H1 (cell line): ENCODE results near the gene WDR31. TPM values are rescaled to one million over a fixed set of nuclear protein-coding genes. Genes with fewer than 3 reads are reported as not detected.

Experiments used
- CTCF ChIA-PET: fragments of 300-600 bp; sonication (Branson Sonifier 250); formaldehyde crosslinking; loops from one replicate; lab custom pipeline; 2021; ENCODE audit not compliant: partially characterized antibody; lab: Charles Lee
- POLR2A ChIA-PET: fragments of 300-600 bp; sonication (Branson Sonifier 250); formaldehyde crosslinking; loops from one replicate; lab custom pipeline; 2021; ENCODE audit warnings: inconsistent platforms; ENCODE audit not compliant: partially characterized antibody; lab: Charles Lee
- DNase-seq, 2 experiments: peaks; one replicate each; pipeline versions ENCODE4 v3.0.0 to v3.0.0-alpha.2; 2010 to 2022; ENCODE audit warnings: low spot score in 2 of 2, low read depth in 1 of 2, mixed read lengths in 1 of 2
- FAIRE-seq: peaks from 2 replicates; lab custom pipeline; 2011; peaks lifted over from hg19 to GRCh38; lab: Jason Lieb, UNC
- H2AFZ ChIP-seq: 2 replicates; pipeline ENCODE4 v1.8.1; 2012; ENCODE audit warnings: low read length, inconsistent platforms
- H2AK5ac ChIP-seq: 2 replicates; pipeline ENCODE4 v1.6.1; 2013; ENCODE audit warnings: low read depth, low read length
- H2BK120ac ChIP-seq: replicated peaks from 2 replicates; pipeline ENCODE3; 2013; ENCODE audit warnings: low read depth, low read length, inconsistent platforms
- H2BK12ac ChIP-seq: 2 replicates; pipeline ENCODE4 v1.6.1; 2013; ENCODE audit warnings: low read depth, low read length
- H2BK15ac ChIP-seq: 2 replicates; pipeline ENCODE4 v1.6.1; 2013; ENCODE audit warnings: low read length
- H2BK20ac ChIP-seq: 2 replicates; pipeline ENCODE4 v1.6.1; 2013; ENCODE audit warnings: low read length
- H2BK5ac ChIP-seq: 2 replicates; pipeline ENCODE4 v1.6.1; 2013; ENCODE audit warnings: low read depth, low read length
- H3K14ac ChIP-seq: 2 replicates; pipeline ENCODE4 v1.6.1; 2013; ENCODE audit warnings: inconsistent platforms; ENCODE audit not compliant: insufficient read length
- H3K18ac ChIP-seq: 2 replicates; pipeline ENCODE4 v1.6.1; 2013; ENCODE audit warnings: low read length; ENCODE audit errors: extremely low read depth
- H3K23ac ChIP-seq: 2 replicates; pipeline ENCODE4 v1.6.1; 2013; ENCODE audit warnings: inconsistent platforms; ENCODE audit not compliant: insufficient read length
- H3K23me2 ChIP-seq: 2 replicates; pipeline ENCODE4 v1.6.1; 2013; ENCODE audit warnings: low read depth, low read length
- H3K27ac ChIP-seq: 2 replicates; pipeline ENCODE4 v1.6.1; 2011; ENCODE audit warnings: low read depth, low read length, inconsistent platforms
- H3K27me3 ChIP-seq, 4 experiments: replicated peaks in 1 of 4; 1 replicate in 1 of 4; 2 replicates in 3 of 4; pipeline versions ENCODE4 v1.6.1 to v1.8.1; 2011 to 2013; ENCODE audit warnings: low read length in 3 of 4, mild to moderate bottlenecking in 3 of 4, inconsistent platforms in 2 of 4, mixed read lengths in 2 of 4, moderate library complexity in 1 of 4; ENCODE audit not compliant: control insufficient read depth in 3 of 4, insufficient read depth in 3 of 4; ENCODE audit errors: extremely low read depth in 1 of 4
- H3K36me3 ChIP-seq, 4 experiments: 2 replicates each; pipeline versions ENCODE4 v1.6.1 to v1.8.1; 2011 to 2013; ENCODE audit warnings: mild to moderate bottlenecking in 4 of 4, low read length in 3 of 4, moderate library complexity in 2 of 4, control low read depth in 1 of 4, inconsistent platforms in 1 of 4; ENCODE audit not compliant: insufficient read depth in 4 of 4, control insufficient read depth in 2 of 4
- H3K4ac ChIP-seq: replicated peaks from 2 replicates; pipeline ENCODE3; 2013; ENCODE audit warnings: low read length, low read depth, mixed read lengths, inconsistent platforms; ENCODE audit not compliant: insufficient read length
- H3K4me1 ChIP-seq, 4 experiments: replicated peaks in 1 of 4; 1 replicate in 1 of 4; 2 replicates in 3 of 4; pipeline versions ENCODE4 v1.6.1 to v1.8.1; 2011 to 2013; ENCODE audit warnings: low read length in 3 of 4, inconsistent platforms in 2 of 4, mixed read lengths in 1 of 4; ENCODE audit not compliant: insufficient read depth in 4 of 4, control insufficient read depth in 3 of 4
- H3K4me2 ChIP-seq, 2 experiments: 2 replicates each; pipeline versions ENCODE4 v1.6.1 to v1.8.1; 2011 to 2013; ENCODE audit warnings: low read depth in 2 of 2, low read length in 2 of 2, control low read depth in 1 of 2, inconsistent platforms in 1 of 2, mild to moderate bottlenecking in 1 of 2; ENCODE audit not compliant: insufficient read depth in 1 of 2
- H3K4me3 ChIP-seq, 4 experiments: fragments of 200-600, 300-600 bp in 1 of 4; sonication (generic), shearing (Covaris generic), sonication (Bioruptor Twin) in 1 of 4; 2 replicates each; pipeline versions ENCODE4 v1.5.1 to v1.8.1; 2011 to 2016; ENCODE audit warnings: low read length in 4 of 4, low read depth in 3 of 4, control low read depth in 2 of 4, inconsistent platforms in 2 of 4, mild to moderate bottlenecking in 2 of 4, mixed read lengths in 1 of 4, moderate library complexity in 1 of 4; ENCODE audit not compliant: insufficient read depth in 2 of 4; ENCODE audit errors: extremely low read depth in 1 of 4
- H3K56ac ChIP-seq: replicated peaks from 2 replicates; pipeline ENCODE3; 2013; ENCODE audit warnings: low read depth, mild to moderate bottlenecking, mixed read lengths, low read length, inconsistent platforms; ENCODE audit not compliant: insufficient read length
- H3K79me1 ChIP-seq: 2 replicates; pipeline ENCODE4 v1.6.1; 2013; ENCODE audit warnings: low read depth, low read length, control low read depth
- H3K79me2 ChIP-seq, 2 experiments: 2 replicates each; pipeline versions ENCODE4 v1.6.1 to v1.8.1; 2012 to 2013; ENCODE audit warnings: low read length in 2 of 2, mild to moderate bottlenecking in 2 of 2, inconsistent platforms in 1 of 2; ENCODE audit not compliant: insufficient read depth in 2 of 2, control insufficient read depth in 1 of 2
- H3K9ac ChIP-seq, 4 experiments: replicated peaks in 1 of 4; 1 replicate in 1 of 4; 2 replicates in 3 of 4; pipeline versions ENCODE4 v1.6.1 to v1.8.1; 2011 to 2013; ENCODE audit warnings: low read depth in 3 of 4, low read length in 3 of 4, control low read depth in 2 of 4, mild to moderate bottlenecking in 2 of 4, moderate library complexity in 2 of 4, inconsistent platforms in 1 of 4; ENCODE audit errors: extremely low read depth in 1 of 4
- H3K9me3 ChIP-seq, 2 experiments: 2 replicates each; pipeline versions ENCODE4 v1.6.1 to v1.8.1; 2012 to 2013; ENCODE audit warnings: mild to moderate bottlenecking in 2 of 2, moderate library complexity in 2 of 2, control low read depth in 1 of 2, inconsistent platforms in 1 of 2, low read depth in 1 of 2, low read length in 1 of 2, mixed read lengths in 1 of 2; ENCODE audit not compliant: insufficient read depth in 2 of 2
- H4K20me1 ChIP-seq, 2 experiments: replicated peaks in 1 of 2; 2 replicates each; pipeline versions ENCODE3 to v1.8.1; 2011 to 2013; ENCODE audit warnings: inconsistent platforms in 2 of 2, low read length in 2 of 2, mild to moderate bottlenecking in 1 of 2; ENCODE audit not compliant: insufficient read depth in 2 of 2, control insufficient read depth in 1 of 2
- H4K5ac ChIP-seq: 2 replicates; pipeline ENCODE4 v1.6.1; 2013; ENCODE audit warnings: low read length, low read depth, mixed read lengths, inconsistent platforms; ENCODE audit not compliant: insufficient read length
- H4K8ac ChIP-seq: 2 replicates; pipeline ENCODE4 v1.8.0; 2013; ENCODE audit warnings: mild to moderate bottlenecking, moderate library complexity, low read length, inconsistent platforms; ENCODE audit not compliant: insufficient read depth; ENCODE audit errors: extremely low read depth
- H4K91ac ChIP-seq: replicated peaks from 2 replicates; pipeline ENCODE3; 2013; ENCODE audit warnings: low read length, mixed read lengths, inconsistent platforms; ENCODE audit not compliant: insufficient read length
- BCL11A ChIP-seq, 2 experiments: IDR thresholded peaks; one replicate each; pipeline ENCODE4 v1.6.1; 2011; ENCODE audit warnings: low read depth in 2 of 2, low read length in 2 of 2, mild to moderate bottlenecking in 2 of 2
- CBX5 ChIP-seq: fragments of 300-800, 300-1000 bp; sonication (generic); IDR thresholded peaks from 2 replicates; pipeline ENCODE4 v1.7.1; 2016; ENCODE audit warnings: antibody characterized with exemption, low read length, low read depth
- POLR2A ChIP-seq, 2 experiments: IDR thresholded peaks; 1 replicate in 1 of 2; 2 replicates in 1 of 2; pipeline ENCODE4 v1.6.1; 2011; ENCODE audit warnings: low read depth in 2 of 2, low read length in 2 of 2, mild to moderate bottlenecking in 2 of 2; ENCODE audit errors: control extremely low read depth in 1 of 2
- RXRA ChIP-seq: IDR thresholded peaks from 2 replicates; pipeline ENCODE4 v1.6.1; 2011; ENCODE audit warnings: low read depth, mild to moderate bottlenecking, low read length, moderate library complexity; ENCODE audit not compliant: insufficient read depth
- SP4 ChIP-seq: IDR thresholded peaks from 2 replicates; pipeline ENCODE4 v1.6.1; 2012; ENCODE audit warnings: low read length, inconsistent platforms
- TAF1 ChIP-seq: IDR thresholded peaks from 2 replicates; pipeline ENCODE4 v1.6.1; 2011; ENCODE audit warnings: mild to moderate bottlenecking, low read depth, low read length
- TAF7 ChIP-seq: optimal IDR thresholded peaks from 2 replicates; pipeline ENCODE3; 2011; ENCODE audit warnings: low read depth, mild to moderate bottlenecking, inconsistent platforms, low read length, moderate library complexity, borderline replicate concordance
- WGBS, 2 experiments: shearing (Covaris generic) in 1 of 2; methylation state at CpG; one replicate each; pipeline versions ENCODE4 v1.1.6 to v1.1.7; 2013 to 2015; ENCODE audit warnings: low lambda C conversion rate in 2 of 2, mixed read lengths in 2 of 2, inconsistent platforms in 1 of 2, low coverage in 1 of 2, missing lambda C conversion rate in 1 of 2; ENCODE audit not compliant: insufficient replicate concordance in 2 of 2, insufficient coverage in 1 of 2, insufficient read length in 1 of 2; ENCODE audit errors: extremely low coverage in 1 of 2, missing lambda C conversion rate in 1 of 2; 5-methylcytosine and 5-hydroxymethylcytosine counted together
- polyA plus RNA-seq, 7 experiments: library from polyadenylated mRNA; depleted of rRNA in 3 of 7; stranded (reverse) in 5 of 7; unstranded in 2 of 7; fragments of >200 nt in 5 of 7; fragments of 200-250 nt in 2 of 7; gene quantifications; 1 replicate in 5 of 7; 2 replicates in 1 of 7; 4 replicates in 1 of 7; pipeline versions ENCODE4 v1.2.1 to v1.2.3, GENCODE V29; 2011 to 2013; ENCODE audit warnings: missing spikeins in 2 of 7, mixed read lengths in 2 of 7
- total RNA-seq: library from RNA; stranded (reverse); fragmentation: NEBNext Ultra II Directional; extraction: Animal tissue kit (Norgen Biotek cat#: 25700); gene quantifications from 2 replicates; pipeline ENCODE4 v1.2.1, GENCODE V29; 2021

Gene WDR31
- total and polyA plus RNA-seq, 2 of the 8 experiments (the other 6 are each of a cell fraction or from before 2014, with no cell fraction given): 0.27 to 0.28 TPM

DNA sequence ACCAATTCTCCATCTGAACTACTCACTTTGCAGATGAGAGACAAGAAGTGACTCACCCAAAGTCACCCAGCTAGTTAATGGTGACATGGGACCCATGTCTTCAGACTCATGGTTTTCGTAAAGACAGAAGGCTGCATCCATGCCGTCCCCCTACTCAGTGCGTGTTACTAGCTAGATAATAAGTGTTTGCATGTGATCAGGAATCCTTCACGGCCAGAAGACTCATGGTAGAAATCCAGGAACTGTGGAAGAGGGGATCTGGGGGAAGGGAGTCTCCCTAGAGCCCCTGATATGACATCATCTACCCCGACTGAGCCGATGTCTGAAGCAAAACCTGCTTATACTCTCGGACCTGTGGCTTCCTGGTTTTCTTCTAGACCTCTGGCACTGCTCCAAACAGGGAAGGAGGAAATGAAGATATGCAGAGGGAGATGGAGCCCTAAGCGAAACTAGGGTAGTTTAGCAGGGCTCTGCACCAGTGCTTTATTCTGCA, 40.2 kb downstream of the WDR31 start:
- no peak overlapping the region for H2BK5ac ChIP-seq

More for the DNA sequence above, 40.2 kb downstream of the WDR31 start:
- Histone ChIP-seq H2BK20ac (no peak overlapping the region), H3K9ac (no peak overlapping the region), H3K79me1 (no peaks in the 10 kb centered on the region), H3K23me2 (no peaks in the 10 kb centered on the region), H3K9me3 (no peaks in the 10 kb centered on the region)
- CTCF ChIA-PET: interaction anchor here (0.6 to 3.1 kb wide), 5 partner anchors 10 to 356 kb away, joined by 3 to 16 read pairs (median 3); no protein-coding TSS in a partner anchor
- 90% methylated on average over 8 of the region's 8 CpGs; no CpG with 5 or more reads in 1 of the 2 experiments for WGBS, 2 experiments
- TF ChIP-seq POLR2A (IDR thresholded peaks at IDR 0.05; ENCODE audit: control extremely low read depth in 1 of 2, low read depth in 2 of 2, low read length in 2 of 2) (no peak), RXRA (no peak), SP4 (no peak), TAF1 (no peak), TAF7 (no peak), BCL11A (IDR thresholded peaks at IDR 0.05; ENCODE audit: low read depth in 2 of 2, low read length in 2 of 2) (no peak), CBX5 (no peak)
- TF ChIP-seq, all 59 proteins: peak for 0
- Histone ChIP-seq H4K20me1 (no peaks in the 10 kb centered on the region), H3K14ac (no peak overlapping the region), H4K5ac (no peak overlapping the region), H3K4ac (no peak overlapping the region), H3K4me3 (no peak overlapping the region), H3K18ac (no peak overlapping the region), H3K27ac (no peak overlapping the region), H3K4me2 (no peak overlapping the region), H2AK5ac (no peak overlapping the region), H3K36me3 (no peaks in the 10 kb centered on the region), H4K8ac (no peak overlapping the region), H3K23ac (no peak overlapping the region), H3K4me1 (0 out of 7 replicates have a peak, but pooled peaks cover 0 to 4% (median 0%) of the 10 kb centered on the region in 4 experiments), H4K91ac (no peak overlapping the region), H3K79me2 (no peaks in the 10 kb centered on the region), H3K56ac (no peak overlapping the region), H2BK120ac (no peak overlapping the region), H2AFZ (no peak overlapping the region), H2BK15ac (no peak overlapping the region), H2BK12ac (no peak overlapping the region), H3K27me3 (peaks cover 0 to 2% (median 0%) of the 10 kb centered on the region in 4 experiments; a peak in 1 of 7 replicates)
- POLR2A ChIA-PET: interaction anchor here (0.6 to 2.1 kb wide), 3 partner anchors 12 to 51 kb away, joined by 3 to 6 read pairs (median 3); no protein-coding TSS in a partner anchor
- DNase-seq (no peak), FAIRE-seq (no peak)
